Ovary (tissue), 9 donors: ENCODE measurements around the gene ERICH6B. TPM values are rescaled to one million over a fixed set of nuclear protein-coding genes. Genes with fewer than 3 reads are reported as not detected.

Experiments
- DNase-seq, 5 donors: peaks; one replicate each; pipeline ENCODE4 v3.0.0-alpha.2; 2019 to 2020
- H3K27ac ChIP-seq, 2 donors: fragments of 200-600 bp; one replicate each; pipeline versions ENCODE4 v1.5.1 to v1.8.0; 2019 to 2022
- H3K27me3 ChIP-seq: fragments of 200-600 bp; one replicate; pipeline ENCODE4 v1.8.0; 2022
- H3K36me3 ChIP-seq: fragments of 200-600 bp; sonication (generic); one replicate; pipeline ENCODE4 v1.5.1; 2019
- H3K4me1 ChIP-seq: one replicate; pipeline ENCODE4 v1.8.1; 2013; ENCODE audit warnings: mild to moderate bottlenecking, moderate library complexity; ENCODE audit not compliant: insufficient read depth
- H3K4me3 ChIP-seq: fragments of 200-600 bp; sonication (generic); one replicate; pipeline ENCODE4 v1.5.1; 2017
- H3K9me3 ChIP-seq, 2 donors: fragments of 200-600 bp in 1 of 2; sonication (generic) in 1 of 2; one replicate each; pipeline versions ENCODE4 v1.5.1 to v1.8.1; 2013 to 2019; ENCODE audit warnings: mild to moderate bottlenecking in 1 of 2, moderate library complexity in 1 of 2
- CTCF ChIP-seq, 3 donors: fragments of 450-650 bp in 2 of 3; fragments of 200-600 bp in 1 of 3; IDR thresholded peaks; one replicate each; pipeline versions ENCODE4 v1.5.1 to v1.8.0; 2016 to 2022; ENCODE audit warnings: antibody characterized with exemption in 3 of 3, mild to moderate bottlenecking in 1 of 3
- EP300 ChIP-seq: sonication (generic); formaldehyde crosslinking; IDR thresholded peaks from one replicate; pipeline ENCODE4 v1.6.1; 2017; ENCODE audit warnings: antibody characterized with exemption
- POLR2A ChIP-seq: fragments of 450-650 bp; IDR thresholded peaks from one replicate; pipeline ENCODE4 v1.6.1; 2017; ENCODE audit warnings: antibody characterized with exemption, mild to moderate bottlenecking, moderate library complexity
- WGBS, 3 donors: extraction: QIAGEN DNeasy Blood & Tissue Kit in 1 of 3; methylation state at CpG; one replicate each; pipeline versions ENCODE4 v1.1.5 to v1.1.7; 2013 to 2017; 5-methylcytosine and 5-hydroxymethylcytosine counted together
- intact Hi-C, 4 donors: fragments of 100-400 bp; cut with DNase I; formaldehyde crosslinking; loops; one replicate each; pipeline versions ENCODE4 v1.11.0 to v1.15.1; 2022 to 2023
- polyA plus RNA-seq, 2 donors: library from polyadenylated mRNA; stranded (reverse); fragments of 200-250 nt in 1 of 2; fragments of 350-450 nt in 1 of 2; fragmentation: Illumina TruSeq in 1 of 2; extraction: RNeasy Lipid Tissue Mini Kit (QIAGEN cat#74804) in 1 of 2; gene quantifications; one replicate each; pipeline ENCODE4 v1.2.3, GENCODE V29; 2013 to 2014
- total RNA-seq, 7 donors: library from RNA; depleted of rRNA in 2 of 7; stranded (reverse); fragments of >200 nt in 2 of 7; fragmentation: NEBNext Ultra II Directional in 3 of 7; extraction: Animal tissue kit (Norgen Biotek cat#: 25700) in 3 of 7; gene quantifications; one replicate each; pipeline versions ENCODE4 v1.1.0 to v1.2.4, GENCODE V29; 2016 to 2023
- donor health status: DM: no; HTN: no; CAD: no; lungs with moderate emphysema.
- donor health status: DM: no; HTN: no; CAD: no.
- donor health status: Bipolar disorder and iron deficiency.
- donor health status: DM: yes; HTN: yes; CAD: no.
- donor health status: DM: no; HTN: no; CAD: no.
- donor health status: DM: yes; HTN: yes; CAD: no.

The ERICH6B gene
- total and polyA plus RNA-seq, 9 donors, result not detected

DNA sequence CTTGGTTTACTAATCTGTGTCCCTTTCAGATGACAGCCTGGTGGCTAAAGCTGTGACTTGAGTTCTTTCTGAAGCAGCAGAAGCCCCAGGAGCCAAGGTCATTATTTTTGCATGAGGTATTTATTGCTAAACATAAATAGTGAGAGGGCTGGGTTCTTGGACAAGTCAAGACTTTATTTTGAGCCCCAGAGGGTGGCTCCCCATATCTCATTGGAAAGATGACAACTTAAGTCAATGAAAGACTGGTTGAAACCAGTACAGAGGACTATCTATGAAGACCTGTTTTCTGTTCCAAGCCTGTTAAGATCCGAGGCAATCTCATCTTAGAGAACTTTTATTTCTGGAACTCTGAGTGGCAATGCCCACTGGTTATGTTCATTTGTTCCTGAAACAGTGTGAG, 14.4 kb upstream of the ERICH6B start:
- Histone ChIP-seq H3K9me3 (no peaks in the 10 kb centered on the region), H3K27me3 (no peaks in the 10 kb centered on the region), H3K4me1 (no peaks in the 10 kb centered on the region), H3K36me3 (no peaks in the 10 kb centered on the region), H3K4me3 (no peak overlapping the region), H3K27ac (no peak overlapping the region)
- no peak for TF ChIP-seq CTCF (IDR thresholded peaks at IDR 0.05)
- TF ChIP-seq POLR2A, result no peak
- TF ChIP-seq EP300, result no peak
- WGBS, 3 donors, result 50 to 66% (median 63%) methylated on average over 1 of the region's 1 CpG
- no peak for DNase-seq
- intact Hi-C loops, result no loop called here

GRCh38 chr13:45628094-45628493, 12.6 kb upstream of the ERICH6B start:
- Histone ChIP-seq H3K4me1 (no peaks in the 10 kb centered on the region), H3K27ac (no peak overlapping the region), H3K9me3 (no peaks in the 10 kb centered on the region), H3K36me3 (no peaks in the 10 kb centered on the region), H3K27me3 (no peaks in the 10 kb centered on the region), H3K4me3 (no peak overlapping the region)
- TF ChIP-seq EP300, result no peak
- TF ChIP-seq CTCF (IDR thresholded peaks at IDR 0.05), result no peak
- no peak for TF ChIP-seq POLR2A
- 72 to 80% (median 76%) methylated on average over 3 of the region's 3 CpGs for WGBS, 3 donors
- intact Hi-C loops, result no loop called here
- DNase-seq, result no peak

- intact Hi-C loops, result no loop called here
- 45 to 80% (median 54%) methylated on average over 1 of the region's 1 CpG for WGBS, 3 donors
- no peak overlapping the region for H3K27ac ChIP-seq
- H3K4me3 ChIP-seq, result no peak overlapping the region
- H3K36me3 ChIP-seq, result no peaks in the 10 kb centered on the region
- no peak for TF ChIP-seq POLR2A
- DNase-seq, result no peak
- H3K4me1 ChIP-seq, result no peaks in the 10 kb centered on the region
- no peaks in the 10 kb centered on the region for H3K27me3 ChIP-seq
- H3K9me3 ChIP-seq, result no peaks in the 10 kb centered on the region
These were observed 12.1 kb upstream of the ERICH6B start for GRCh38 chr13:45627656-45628055.

DNA sequence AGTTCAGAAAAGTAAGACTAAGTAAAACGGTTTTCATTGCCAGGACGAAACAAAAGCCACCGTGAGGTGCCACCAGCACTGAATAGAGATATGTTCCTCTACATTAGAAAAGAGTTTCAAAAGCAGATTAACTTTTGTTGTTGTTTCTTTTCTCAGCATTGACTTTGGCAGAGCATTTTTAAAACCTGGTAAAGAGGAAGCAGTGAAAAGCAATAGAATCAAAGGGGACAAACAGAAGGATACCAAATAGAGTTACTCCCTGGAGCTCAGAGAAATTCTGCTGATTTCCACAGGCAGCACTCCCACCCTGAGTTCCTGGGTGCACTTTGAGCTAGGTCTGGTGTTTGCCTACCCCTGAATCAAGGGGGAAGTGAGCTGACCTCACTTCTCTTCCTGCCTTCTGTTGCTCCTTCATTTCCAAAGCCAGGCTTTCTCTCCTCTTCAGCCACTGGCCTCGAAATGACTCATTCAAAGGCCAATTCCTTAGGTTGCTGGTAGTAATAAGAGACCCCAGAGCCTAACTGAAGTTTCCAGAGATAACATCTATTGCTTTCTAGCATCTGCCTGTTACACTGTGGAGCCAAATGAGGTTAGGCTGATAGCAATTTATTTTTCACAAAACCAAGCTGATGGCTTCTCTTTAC, 11.3 kb upstream of the ERICH6B start:
- no peak for DNase-seq
- peaks cover 0 to 4% of the 10 kb centered on the region in 2 donors for H3K9me3 ChIP-seq
- no peaks in the 10 kb centered on the region for H3K4me1 ChIP-seq
- H3K27me3 ChIP-seq, result no peaks in the 10 kb centered on the region
- WGBS, 3 donors, result 39 to 60% (median 51%) methylated on average over 4 of the region's 4 CpGs
- H3K36me3 ChIP-seq, result no peaks in the 10 kb centered on the region
- intact Hi-C loops, result no loop called here
- H3K27ac ChIP-seq, result no peak overlapping the region
- TF ChIP-seq EP300, result no peak
- no peak for TF ChIP-seq POLR2A
- no peak for TF ChIP-seq CTCF (IDR thresholded peaks at IDR 0.05)
- H3K4me3 ChIP-seq, result no peak overlapping the region

GRCh38 chr13:45623516-45624090, 8.1 kb upstream of the ERICH6B start:
- intact Hi-C loops, result no loop called here
- no peak for TF ChIP-seq EP300
- TF ChIP-seq POLR2A, result no peak
- no peak for TF ChIP-seq CTCF (IDR thresholded peaks at IDR 0.05)
- WGBS, 3 donors, result 37 to 44% (median 41%) methylated on average over 5 of the region's 5 CpGs
- H3K27ac ChIP-seq, result no peak overlapping the region
- H3K4me1 ChIP-seq, result no peaks in the 10 kb centered on the region
- DNase-seq, result no peak
- no peaks in the 10 kb centered on the region for H3K36me3 ChIP-seq
- no peak overlapping the region for H3K4me3 ChIP-seq
- H3K9me3 ChIP-seq, result peaks cover 0 to 4% of the 10 kb centered on the region in 2 donors
- H3K27me3 ChIP-seq, result no peaks in the 10 kb centered on the region
